Fibroblast of peridontal ligament (primary cell): ENCODE data around the gene MASTL.
"Not testable (repeated sequence)": the region's sequence is repeated elsewhere in the genome, so short reads cannot be mapped to it uniquely, and the experiment has no call there.

Experiments
- DNase-seq: peaks from one replicate; pipeline ENCODE4 v3.0.0-alpha.2; 2010; ENCODE audit errors: extremely low read depth

Gene MASTL

DNA sequence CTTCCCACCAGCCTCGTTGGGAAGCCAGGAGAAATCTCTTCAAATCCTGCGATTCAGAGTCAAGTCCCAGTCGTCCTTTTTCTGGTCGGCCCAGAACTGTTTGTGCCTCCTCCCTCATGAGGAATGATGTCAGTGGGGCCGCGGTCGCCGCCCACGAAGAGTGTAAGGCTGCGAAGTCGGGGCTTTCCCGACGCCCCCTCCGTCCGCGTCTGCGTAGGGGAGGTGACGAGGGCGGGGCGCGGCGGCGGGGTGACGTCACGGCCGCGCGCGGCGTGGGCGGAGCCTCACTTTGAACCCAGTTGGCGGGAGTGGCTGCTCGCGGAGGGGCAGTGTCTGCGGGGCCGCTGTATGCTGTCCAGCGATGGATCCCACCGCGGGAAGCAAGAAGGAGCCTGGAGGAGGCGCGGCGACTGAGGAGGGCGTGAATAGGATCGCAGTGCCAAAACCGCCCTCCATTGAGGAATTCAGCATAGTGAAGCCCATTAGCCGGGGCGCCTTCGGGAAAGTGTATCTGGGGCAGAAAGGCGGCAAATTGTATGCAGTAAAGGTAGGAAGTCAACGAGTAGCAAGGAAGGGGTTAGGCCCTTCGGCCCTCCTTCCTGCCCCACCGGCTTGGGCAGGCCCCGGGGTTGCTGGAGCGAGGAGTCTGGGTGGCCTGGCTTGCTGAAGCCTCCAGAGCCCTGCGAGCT lies at the start of gene MASTL:
Gene MASTL (plus strand): TSS at position 287 of the 689 bp plus-strand sequence. CDS start 75 bp downstream, at position 362.
- DNase-seq, result peak; percentile 93

DNA sequence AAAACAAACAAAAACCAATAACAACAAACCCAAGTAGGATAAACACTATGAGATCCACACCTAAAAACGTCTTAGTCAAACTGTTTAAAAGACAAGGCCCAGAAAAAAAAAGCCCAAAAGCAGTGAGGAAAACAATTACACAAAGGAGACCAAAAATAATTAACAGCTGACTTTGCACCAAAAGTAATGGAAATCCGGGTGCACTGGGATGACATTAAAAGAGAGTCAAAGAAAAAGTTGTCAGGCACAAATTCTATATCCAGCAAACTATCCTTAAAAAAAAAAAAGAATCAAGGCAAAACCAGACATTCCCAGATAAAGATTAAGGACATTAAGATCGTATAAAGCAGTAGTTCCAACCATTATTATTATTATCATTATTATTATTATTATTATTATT lies 47.0 kb upstream of the MASTL start:
- no peak for DNase-seq

DNA sequence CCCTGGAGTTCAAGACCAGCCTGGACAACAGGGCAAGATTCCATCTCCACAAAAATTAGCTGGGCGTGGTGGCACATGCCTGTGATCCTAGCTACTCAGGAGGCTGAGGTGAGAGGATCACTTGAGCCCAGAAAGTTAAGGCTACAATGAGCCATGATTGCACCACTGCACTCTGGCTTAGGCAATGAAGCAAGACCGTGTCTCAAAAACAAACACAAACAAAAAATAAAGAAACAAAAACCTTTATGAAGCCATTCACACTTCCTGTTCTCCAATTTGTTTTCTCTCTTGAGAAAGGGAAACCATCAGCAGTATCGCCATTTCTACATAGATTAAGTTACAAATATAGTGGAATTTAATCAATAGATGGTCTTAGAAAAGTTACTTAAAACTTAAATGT lies 20.8 kb upstream of the MASTL start:
- no peak for DNase-seq

DNA sequence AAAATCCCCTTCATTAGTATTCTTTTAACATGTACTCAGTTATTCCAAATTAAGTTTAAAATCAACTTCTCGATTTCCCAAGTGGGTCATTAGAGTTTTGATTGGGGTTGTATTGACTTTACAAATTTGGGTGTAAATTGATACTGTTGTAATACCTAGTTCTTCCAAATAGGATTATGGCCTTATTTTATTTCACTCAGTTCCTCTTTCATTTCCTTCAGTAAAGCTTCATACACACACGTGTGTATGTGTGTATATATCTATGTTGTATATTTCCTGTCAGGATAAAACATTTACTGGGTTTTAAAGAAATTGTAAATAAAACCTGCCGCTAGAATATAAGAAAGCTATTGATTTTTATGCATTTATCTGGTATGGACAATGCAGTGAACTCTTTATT lies 16.9 kb upstream of the MASTL start:
- DNase-seq, result no peak

DNA sequence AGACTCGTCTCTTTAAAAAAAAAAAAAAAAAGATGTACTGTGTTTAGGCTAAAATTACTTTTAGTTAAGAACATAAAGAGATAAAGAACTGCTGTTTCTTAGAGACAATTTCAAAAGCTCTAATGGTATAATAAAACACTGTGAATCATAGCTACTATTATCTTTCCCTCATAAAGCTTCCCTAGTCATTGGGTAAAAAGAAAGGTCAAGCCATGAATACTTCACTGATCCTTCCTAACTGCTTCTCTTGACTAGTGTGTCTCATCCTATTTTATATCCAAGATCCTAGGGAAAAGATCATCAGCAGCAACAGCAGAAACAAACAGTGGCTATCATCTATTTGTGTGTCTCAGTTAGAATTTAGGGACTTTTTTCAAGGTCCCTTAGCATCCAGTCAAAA lies 11.5 kb upstream of the MASTL start:
- DNase-seq, result no peak

DNA sequence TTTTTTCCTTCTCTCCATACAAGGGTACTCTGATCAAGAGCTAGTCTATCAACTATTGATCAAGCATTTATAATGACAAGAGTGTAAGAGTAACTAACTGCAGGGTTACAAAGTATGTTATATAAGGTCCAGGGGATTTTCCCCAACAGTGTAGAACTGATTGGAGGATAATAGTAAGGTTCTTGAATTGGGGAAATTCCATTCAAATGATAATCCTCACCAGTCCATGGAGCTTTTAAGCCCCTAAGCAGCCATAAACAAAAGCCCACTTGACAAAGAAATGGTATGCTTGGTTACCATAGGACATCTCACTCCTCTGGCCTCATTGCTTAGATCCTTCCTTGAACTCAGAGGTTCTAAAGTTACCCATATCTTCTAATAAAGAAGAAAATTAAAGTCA lies 9.2 kb upstream of the MASTL start:
- DNase-seq, result no peak

DNA sequence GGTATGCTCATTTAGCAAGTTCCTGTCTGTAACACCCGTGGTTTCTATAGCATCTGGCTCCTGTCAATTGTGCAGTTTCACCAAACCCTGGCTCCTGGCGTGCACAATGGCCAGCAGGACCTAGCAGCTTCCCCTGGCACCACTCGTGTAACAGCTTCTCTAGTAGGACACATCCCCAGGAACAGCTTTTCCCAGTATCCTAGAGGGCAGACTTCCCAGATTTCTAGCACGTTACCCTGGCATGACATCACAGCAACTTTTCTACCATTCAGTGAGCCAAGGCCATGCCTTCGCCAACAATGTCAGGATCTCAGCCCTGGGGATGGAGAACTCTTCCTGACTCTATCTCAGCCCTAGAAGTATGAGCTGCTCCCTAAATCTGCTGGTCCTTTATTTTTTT lies 7.5 kb upstream of the MASTL start:
- DNase-seq, result no peak

DNA sequence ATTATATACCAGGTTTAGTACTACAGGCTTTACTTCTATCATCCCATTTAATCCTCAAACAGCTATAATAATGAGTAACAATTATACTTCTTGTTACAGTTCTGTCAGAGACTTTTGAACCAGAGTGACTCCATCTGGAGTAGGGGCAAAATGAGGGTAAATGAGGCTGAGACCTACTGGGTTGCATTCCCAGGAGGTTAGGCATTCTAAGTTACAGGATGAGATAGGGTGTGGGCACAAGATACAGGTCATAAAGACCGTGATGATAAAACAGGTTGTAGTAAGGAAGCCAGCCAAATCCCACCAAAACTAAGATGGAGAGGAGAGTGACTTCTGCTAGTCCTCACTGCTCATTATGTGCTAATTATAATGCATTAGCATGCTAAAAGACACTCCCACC lies 4.9 kb upstream of the MASTL start:
- DNase-seq, result no peak

DNA sequence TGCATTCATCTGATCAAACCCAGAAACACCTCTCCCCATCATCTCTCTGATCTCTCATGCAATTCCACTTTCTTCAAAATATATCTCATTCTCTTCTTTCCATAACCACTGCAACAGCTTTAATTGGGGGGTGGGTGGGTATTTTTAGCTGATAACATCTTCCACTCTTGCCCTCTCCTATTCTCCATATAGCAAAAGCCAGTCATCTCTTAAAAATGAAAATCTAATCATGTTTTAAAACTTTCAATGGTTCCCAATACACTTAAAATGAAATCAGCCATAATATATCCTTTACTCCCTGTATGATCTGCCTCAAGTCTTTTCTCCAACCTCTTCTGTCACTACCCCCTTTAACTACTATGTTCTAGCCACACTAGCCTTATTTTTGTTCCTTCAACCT lies 2.5 kb upstream of the MASTL start:
- DNase-seq, result no peak

DNA sequence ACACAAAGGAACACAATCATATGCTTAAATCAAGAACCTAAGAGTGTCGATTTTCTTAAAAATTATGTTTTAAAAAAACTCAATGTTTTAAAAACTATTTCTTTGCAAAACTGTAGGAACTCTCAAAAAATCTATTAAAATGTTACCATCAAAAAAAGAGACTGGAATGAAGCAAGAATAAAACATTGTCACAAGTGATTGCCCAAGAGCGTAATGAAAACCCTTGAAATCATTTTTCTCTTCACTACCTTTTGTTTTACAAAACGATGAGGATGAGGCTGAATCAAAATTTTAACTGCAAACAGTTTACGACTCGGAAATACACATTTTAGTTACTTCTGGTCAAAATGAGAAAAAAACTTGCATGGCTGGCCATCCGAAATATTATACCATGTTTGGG lies 1.8 kb upstream of the MASTL start:
- DNase-seq, result no peak

DNA sequence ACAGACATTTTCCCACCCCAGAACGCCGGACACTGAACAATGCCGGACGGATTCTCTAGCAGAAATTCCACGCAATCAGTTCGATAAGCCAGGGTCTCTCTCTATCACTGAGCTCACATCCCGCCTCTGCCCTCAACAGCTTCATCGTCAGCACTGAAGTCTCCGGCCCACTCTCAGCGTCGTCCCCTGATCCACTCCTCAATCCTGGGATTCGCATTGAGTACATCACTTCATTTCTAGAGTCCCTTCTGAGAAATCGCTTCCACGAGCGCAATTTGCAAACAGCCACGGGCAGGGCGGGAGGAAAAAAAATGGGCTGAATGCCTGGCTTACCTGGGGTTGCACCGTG lies 1.3 kb upstream of the MASTL start:
- peak; percentile 30 for DNase-seq

DNA sequence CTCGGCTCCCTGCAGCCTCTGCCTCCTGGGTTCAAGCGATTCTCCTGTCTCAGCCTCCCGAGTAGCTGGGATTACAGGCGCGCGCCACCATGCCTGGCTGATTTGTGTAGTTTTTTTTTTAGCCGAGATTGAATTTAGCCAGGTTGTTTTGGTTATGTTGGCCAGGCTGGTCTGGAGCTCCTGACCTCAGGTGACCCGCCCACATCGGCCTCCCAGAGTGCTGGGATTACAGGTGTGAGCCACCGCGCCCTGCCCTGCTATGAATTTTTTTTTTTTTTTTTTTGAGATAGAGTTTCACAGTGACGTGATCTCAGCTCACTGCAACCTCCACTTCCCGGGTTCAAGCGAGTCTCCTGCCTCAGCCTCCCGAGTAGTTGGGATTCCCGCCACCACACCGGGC lies 1.4 kb downstream of the MASTL start:
- not testable (repeated sequence) for DNase-seq

DNA sequence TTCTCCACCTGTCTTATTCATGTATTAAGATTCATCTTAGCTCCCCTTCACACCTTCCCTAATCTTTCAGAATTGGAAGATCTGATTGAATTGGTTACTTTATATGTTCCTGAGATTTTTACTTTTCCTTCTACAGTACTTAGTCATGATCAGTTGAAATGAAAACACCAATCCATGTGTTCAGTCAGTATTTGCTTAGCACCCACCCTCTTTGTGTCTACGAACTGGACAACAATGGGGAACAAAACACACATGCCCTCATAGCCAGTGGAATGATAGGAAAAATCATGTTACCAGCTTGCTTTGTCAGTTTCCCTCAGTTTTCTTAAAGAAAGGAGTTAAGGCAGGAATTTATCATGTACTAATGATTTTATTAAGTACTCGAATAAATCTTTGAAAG lies 2.0 kb downstream of the MASTL start:
- peak; percentile 8 for DNase-seq

DNA sequence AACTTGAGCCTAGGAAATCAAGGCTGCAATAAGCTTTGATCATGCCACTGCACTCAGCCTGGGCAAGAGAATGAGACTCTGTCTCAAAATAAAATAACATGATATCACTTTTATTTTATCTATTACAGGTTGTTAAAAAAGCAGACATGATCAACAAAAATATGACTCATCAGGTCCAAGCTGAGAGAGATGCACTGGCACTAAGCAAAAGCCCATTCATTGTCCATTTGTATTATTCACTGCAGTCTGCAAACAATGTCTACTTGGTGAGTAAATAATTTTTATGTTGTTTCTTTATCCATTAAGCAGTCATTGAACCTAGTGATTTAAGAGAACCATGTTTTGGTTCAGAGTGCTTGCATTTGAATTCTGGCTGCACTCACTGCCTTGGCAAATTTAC lies 3.3 kb downstream of the MASTL start:
- no peak for DNase-seq

DNA sequence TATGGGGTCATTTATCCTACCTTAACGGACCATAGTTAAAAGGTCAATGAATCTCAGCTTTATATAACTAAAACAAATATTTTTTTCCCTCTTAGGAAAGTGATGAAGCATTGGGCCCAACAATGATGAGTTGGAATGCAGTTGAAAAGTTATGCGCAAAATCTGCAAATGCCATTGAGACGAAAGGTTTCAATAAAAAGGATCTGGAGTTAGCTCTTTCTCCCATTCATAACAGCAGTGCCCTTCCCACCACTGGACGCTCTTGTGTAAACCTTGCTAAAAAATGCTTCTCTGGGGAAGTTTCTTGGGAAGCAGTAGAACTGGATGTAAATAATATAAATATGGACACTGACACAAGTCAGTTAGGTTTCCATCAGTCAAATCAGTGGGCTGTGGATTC lies 14.7 kb downstream of the MASTL start:
- no peak for DNase-seq

DNA sequence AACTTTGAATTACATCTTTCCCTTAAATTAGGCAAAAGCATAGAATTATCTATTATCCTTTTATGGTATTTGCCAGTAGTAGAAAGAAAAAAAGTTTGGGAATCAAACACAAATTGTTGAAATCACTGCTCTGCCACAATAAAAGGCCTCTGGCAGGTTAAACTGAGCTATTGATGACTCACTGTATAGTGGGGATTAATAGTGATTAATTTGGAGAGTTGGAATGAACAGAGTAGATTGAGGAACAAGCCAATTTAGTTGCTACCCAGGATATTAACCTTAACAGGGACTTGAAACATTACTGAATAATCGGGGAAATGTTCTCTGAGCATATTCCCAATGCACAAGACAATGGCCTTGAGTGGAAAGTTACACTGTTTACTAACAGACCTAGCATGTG lies 33.1 kb downstream of the MASTL start:
- no peak for DNase-seq

DNA sequence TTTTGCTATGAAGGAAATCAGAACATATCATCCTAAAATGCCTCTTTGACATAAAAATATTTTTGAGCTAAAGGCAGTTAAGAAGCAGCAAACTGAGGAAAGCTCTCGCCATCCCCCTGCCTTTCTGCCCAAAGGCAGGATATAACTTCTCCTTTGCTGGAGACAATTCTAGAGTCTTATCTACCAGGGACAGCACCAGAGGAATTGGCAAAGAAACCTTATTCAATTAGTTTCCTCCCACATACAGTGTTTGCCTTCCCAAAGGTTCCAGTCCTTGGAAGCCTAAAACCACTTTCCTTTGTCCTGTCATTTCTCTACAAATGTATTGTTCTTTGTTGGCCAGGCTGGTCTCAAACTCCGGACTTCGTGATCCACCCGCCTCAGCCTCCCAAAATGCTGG lies 33.7 kb downstream of the MASTL start:
- no peak for DNase-seq

DNA sequence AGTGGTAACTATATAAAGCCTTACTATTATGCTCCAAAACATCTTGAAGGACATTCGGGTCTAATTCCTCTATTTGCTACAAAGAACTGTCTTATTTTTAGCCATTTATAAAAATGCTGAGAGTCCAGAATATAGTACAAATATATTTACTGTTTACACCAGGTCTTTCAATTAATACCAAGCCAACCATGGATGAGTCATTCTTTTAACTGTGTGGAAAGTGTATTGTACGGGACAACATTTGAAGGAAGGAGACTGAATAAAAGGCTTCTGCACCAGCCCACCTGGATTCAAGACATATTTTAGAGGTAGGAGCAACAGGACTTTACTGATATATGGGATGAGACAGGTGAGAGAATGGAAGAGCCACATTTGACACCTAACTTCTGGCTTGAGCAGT lies 35.4 kb downstream of the MASTL start:
- no peak for DNase-seq

DNA sequence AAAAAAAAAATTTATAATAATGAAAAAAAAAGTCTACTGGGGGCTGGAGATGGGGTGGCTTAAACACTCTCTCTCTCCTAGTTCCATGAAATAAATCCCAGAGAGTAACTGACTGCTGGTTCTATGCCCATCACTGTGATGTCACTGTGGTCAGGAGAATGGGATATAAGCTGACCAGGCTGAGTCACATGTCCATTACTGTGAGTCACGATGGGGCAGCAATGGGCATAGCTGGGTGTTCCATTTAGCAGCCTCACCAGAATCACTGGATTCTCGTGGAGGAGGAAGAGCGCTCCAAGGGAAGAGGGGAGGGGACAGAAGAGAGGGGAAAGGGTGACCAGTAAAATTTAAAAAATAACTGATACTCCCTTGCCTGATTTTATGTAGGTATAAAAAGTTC lies 37.1 kb downstream of the MASTL start:
- DNase-seq, result peak; percentile 98

DNA sequence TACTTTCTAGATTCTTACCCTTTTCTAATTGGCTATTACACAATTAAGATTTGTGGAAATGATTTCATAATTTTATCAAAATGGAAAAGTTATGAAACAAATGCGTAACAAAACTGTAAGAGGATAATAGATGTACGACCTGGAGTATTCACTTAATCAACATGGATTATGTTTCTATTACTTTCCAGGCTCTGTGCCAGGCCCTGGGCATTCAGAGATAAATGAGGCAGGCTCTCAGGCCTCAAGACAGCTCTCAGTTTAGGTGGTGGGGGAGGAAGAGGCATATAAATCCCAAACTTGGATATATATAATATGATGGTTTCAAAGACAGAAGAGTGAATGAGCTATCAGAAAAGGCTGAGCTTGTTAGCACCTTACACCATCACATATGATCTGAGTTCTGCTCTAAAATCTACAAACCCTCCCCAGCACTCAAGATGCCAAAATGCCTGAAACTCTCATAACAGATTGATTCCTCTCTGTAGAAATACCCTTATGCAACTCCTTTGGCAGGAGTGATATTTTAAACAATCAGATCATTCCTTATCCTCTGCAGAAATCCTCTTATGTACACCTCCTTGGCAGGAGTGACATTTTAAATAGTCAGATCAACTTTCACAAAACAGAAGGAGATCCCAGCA lies 42.9 kb downstream of the MASTL start:
- DNase-seq, result peak; percentile 57

DNA sequence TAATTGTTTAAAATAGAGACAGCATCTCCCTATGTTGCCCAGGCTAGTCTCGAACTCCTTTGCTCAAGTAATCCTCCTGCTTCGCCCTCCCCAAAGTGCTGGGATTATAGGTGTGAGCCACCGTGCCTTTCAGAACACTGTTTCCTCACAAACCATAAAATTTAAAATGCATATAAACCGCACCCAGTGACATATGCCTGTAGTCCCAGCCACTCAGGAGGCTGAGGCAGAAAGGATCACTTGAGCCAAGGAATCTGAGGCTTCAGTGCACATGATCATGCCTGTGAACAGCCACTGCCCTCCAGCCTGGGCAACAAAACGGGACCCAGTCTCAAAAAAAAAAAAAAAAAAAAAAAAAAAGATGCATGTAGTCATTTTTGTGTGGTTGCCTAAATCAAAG lies 48.7 kb downstream of the MASTL start:
- DNase-seq, result no peak

DNA sequence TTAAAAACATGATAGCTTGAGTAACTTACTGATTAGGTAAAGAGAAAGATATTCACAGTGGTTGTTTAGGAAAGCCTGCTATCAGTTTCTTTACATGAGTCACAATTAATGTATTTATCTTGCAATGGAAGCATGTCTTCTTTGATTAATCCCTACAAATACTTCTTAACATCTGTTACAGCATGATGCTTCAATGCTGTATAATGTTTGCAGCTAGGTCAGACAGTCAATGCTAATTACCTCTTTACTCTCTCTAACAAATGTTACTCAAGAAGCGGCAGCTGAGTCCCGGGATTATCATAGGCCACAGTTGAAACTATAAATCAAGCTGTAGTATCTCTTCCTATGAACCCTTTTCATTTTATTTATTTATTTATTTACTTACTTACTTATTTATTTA lies 52.2 kb downstream of the MASTL start:
- DNase-seq, result no peak

DNA sequence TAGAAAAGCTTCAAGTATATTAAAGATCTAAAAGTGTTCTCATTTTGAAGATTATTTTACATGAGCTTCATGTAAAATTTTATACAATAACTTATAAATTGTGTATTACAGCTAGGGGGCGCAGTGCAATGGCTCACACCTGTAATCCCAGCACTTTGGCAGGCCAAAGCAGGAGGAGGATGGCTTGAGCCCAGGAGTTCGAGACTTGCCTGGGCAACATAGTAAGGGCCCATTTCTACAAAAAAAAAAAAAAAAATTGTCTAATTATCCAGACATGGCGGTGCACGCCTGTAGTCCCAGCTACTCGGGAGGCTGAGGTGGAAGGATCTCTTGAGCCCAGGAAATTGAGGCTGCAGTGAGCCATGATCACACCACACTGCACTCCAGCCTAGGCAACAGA lies 68.8 kb downstream of the MASTL start:
- peak; percentile 43 for DNase-seq

DNA sequence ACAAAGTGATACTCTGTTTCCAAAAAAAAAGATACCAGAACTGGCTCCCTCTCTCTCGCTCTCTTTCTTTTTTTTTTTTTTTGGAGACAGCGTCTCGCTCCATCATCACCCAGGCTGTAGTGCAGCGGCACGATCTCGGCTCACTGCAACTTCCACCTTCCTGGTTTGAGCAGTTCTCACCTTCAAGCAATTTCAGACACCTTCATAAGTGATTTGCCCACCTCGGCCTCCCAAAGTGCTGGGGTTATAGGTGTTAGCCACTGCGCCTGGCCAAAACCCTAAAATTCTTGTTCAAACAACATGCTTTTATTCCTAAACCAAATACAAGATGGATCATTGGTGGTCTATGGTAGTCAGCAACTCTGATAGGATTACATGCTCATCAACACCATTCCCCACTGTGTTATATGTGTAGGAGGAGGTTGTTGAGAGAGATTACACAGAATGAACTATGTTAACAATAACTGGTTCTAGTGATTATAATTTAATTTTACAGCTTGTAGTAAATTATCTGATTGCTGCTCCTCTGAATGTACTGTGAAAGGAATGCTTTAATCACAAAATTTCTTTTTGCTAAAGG lies 69.9 kb downstream of the MASTL start:
- DNase-seq, result no peak
